Astrocyte (in vitro differentiated cells and primary cell): ENCODE measurements around the gene ANO7. TPM values are rescaled to one million over a fixed set of nuclear protein-coding genes. Genes with fewer than 3 reads are reported as not detected.

Experiments
- DNase-seq: peaks from one replicate; pipeline ENCODE4 v3.0.0-alpha.2; 2010; ENCODE audit warnings: low read depth
- FAIRE-seq: peaks from 2 replicates; lab custom pipeline; 2011; peaks lifted over from hg19 to GRCh38; lab: Jason Lieb, UNC
- H2AFZ ChIP-seq: 2 replicates; pipeline ENCODE4 v1.6.0; 2012; ENCODE audit warnings: low read depth, low read length, inconsistent platforms
- H3K27ac ChIP-seq: 2 replicates; pipeline ENCODE4 v1.5.1; 2011; ENCODE audit warnings: low read depth, low read length, inconsistent platforms
- H3K27me3 ChIP-seq: 2 replicates; pipeline ENCODE4 v1.6.0; 2011; ENCODE audit warnings: low read length, inconsistent platforms; ENCODE audit not compliant: insufficient read depth
- H3K36me3 ChIP-seq: 2 replicates; pipeline ENCODE4 v1.5.1; 2011; ENCODE audit warnings: low read length, inconsistent platforms; ENCODE audit not compliant: insufficient read depth
- H3K4me1 ChIP-seq: 2 replicates; pipeline ENCODE4 v1.5.1; 2011; ENCODE audit warnings: low read length, inconsistent platforms; ENCODE audit not compliant: insufficient read depth
- H3K4me2 ChIP-seq: 2 replicates; pipeline ENCODE4 v1.6.0; 2012; ENCODE audit warnings: low read length, inconsistent platforms
- H3K4me3 ChIP-seq: 2 replicates; pipeline ENCODE4 v1.5.1; 2011; ENCODE audit warnings: low read depth, mild to moderate bottlenecking, low read length, inconsistent platforms; ENCODE audit not compliant: insufficient read depth
- H3K79me2 ChIP-seq: 2 replicates; pipeline ENCODE4 v1.6.0; 2012; ENCODE audit warnings: mild to moderate bottlenecking, low read length, inconsistent platforms; ENCODE audit not compliant: insufficient read depth
- H3K9ac ChIP-seq: 2 replicates; pipeline ENCODE4 v1.6.0; 2012; ENCODE audit warnings: mild to moderate bottlenecking, low read length, inconsistent platforms
- H3K9me3 ChIP-seq: 2 replicates; pipeline ENCODE4 v1.5.1; 2012; ENCODE audit warnings: low read depth, mild to moderate bottlenecking, low read length, inconsistent platforms; ENCODE audit not compliant: insufficient read depth
- H4K20me1 ChIP-seq: 2 replicates; pipeline ENCODE4 v1.6.0; 2012; ENCODE audit warnings: low read length, inconsistent platforms; ENCODE audit not compliant: insufficient read depth
- H3K27ac Mint-ChIP-seq: one replicate; pipeline ENCODE4 v1.8.0; 2021; ENCODE audit warnings: mild to moderate bottlenecking, mixed read lengths; ENCODE audit not compliant: unreplicated experiment
- H3K27me3 Mint-ChIP-seq: one replicate; pipeline ENCODE4 v1.8.0; 2021; ENCODE audit warnings: low read depth, mixed read lengths; ENCODE audit not compliant: unreplicated experiment
- H3K36me3 Mint-ChIP-seq: one replicate; pipeline ENCODE4 v1.8.0; 2021; ENCODE audit warnings: low read depth, mixed read lengths; ENCODE audit not compliant: unreplicated experiment
- H3K4me1 Mint-ChIP-seq: one replicate; pipeline ENCODE4 v1.8.0; 2021; ENCODE audit warnings: low read depth, mixed read lengths; ENCODE audit not compliant: unreplicated experiment
- H3K4me3 Mint-ChIP-seq: one replicate; pipeline ENCODE4 v1.8.0; 2021; ENCODE audit warnings: mild to moderate bottlenecking, moderate library complexity, mixed read lengths; ENCODE audit not compliant: unreplicated experiment
- H3K9me3 Mint-ChIP-seq: one replicate; pipeline ENCODE4 v1.8.0; 2021; ENCODE audit warnings: mild to moderate bottlenecking, mixed read lengths; ENCODE audit not compliant: unreplicated experiment
- CTCF ChIP-seq: IDR thresholded peaks from 2 replicates; pipeline ENCODE4 v1.5.1; 2011; ENCODE audit warnings: low read depth, mild to moderate bottlenecking, inconsistent platforms, low read length, moderate library complexity; ENCODE audit not compliant: insufficient read depth
- EZH2 ChIP-seq: IDR thresholded peaks from 2 replicates; pipeline ENCODE4 v1.6.1; 2012; ENCODE audit warnings: mild to moderate bottlenecking, low read length, inconsistent platforms; ENCODE audit not compliant: insufficient read depth
- total RNA-seq: library from RNA; stranded (reverse); gene quantifications from 2 replicates; pipeline ENCODE4 v1.2.1, GENCODE V29; 2021

ANO7 gene
- total RNA-seq, 1 donor from 2014 or later = 7.1 TPM

GRCh38 chr2:241270531-241270930, 82.1 kb downstream of the ANO7 start:
- H3K4me3 ChIP-seq = peak overlapping the region; percentile 89
- Mint-ChIP-seq H3K36me3 (peaks cover 43% of the 10 kb centered on the region), H3K27ac (peak overlapping the region; percentile 75), H3K9me3 (peaks cover 3% of the 10 kb centered on the region), H3K4me1 (peaks cover 54% of the 10 kb centered on the region), H3K4me3 (peak overlapping the region; percentile 99), H3K27me3 (no peaks in the 10 kb centered on the region)
- no peak for TF ChIP-seq CTCF
- no peak for TF ChIP-seq EZH2
- no peak overlapping the region for H3K27ac ChIP-seq
- H2AFZ ChIP-seq = no peak overlapping the region
- H3K27me3 ChIP-seq = no peaks in the 10 kb centered on the region
- H3K36me3 ChIP-seq = peaks cover 30% of the 10 kb centered on the region
- peaks cover 33% of the 10 kb centered on the region for H3K4me1 ChIP-seq
- H3K4me2 ChIP-seq = peak overlapping the region; percentile 88
- peaks cover 89% of the 10 kb centered on the region for H4K20me1 ChIP-seq
- FAIRE-seq = no peak
- H3K79me2 ChIP-seq = peaks cover 96% of the 10 kb centered on the region
- peak overlapping the region; percentile 92 for H3K9ac ChIP-seq
- no peaks in the 10 kb centered on the region for H3K9me3 ChIP-seq
- no peak for DNase-seq

DNA sequence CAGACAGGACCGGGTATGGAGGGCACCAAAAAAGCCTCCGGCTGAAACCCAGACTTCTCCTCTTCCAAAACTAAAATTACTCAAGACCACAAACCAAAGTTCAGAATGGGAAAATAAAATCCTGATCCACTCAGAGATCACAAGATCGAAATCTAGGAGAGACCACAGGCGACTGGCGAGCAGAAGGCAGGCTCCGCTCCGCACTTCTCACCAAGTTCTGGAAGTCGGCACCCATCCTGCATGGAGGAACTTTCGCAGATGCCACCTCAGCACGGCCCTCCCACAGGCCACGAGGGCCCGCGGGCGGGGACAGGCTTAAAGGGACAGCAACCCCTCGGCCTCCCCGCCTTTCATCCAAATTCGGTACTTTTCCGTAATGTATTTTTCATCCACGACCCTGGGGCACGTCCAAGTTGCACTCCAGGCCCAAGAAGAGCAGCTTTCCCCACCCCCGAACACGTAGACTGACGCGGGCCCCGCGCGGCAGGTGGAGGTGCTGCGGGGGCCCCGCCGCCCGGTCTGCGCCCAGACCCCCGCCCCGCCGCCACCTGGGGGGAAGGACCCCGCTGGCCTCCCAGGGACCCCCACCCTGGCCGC, 83.3 kb downstream of the ANO7 start:
- Histone ChIP-seq H3K9me3 (no peaks in the 10 kb centered on the region), H3K36me3 (peaks cover 17% of the 10 kb centered on the region), H3K79me2 (peaks cover 96% of the 10 kb centered on the region), H3K4me1 (peaks cover 33% of the 10 kb centered on the region), H4K20me1 (peaks cover 85% of the 10 kb centered on the region), H2AFZ (no peak overlapping the region), H3K9ac (peak overlapping the region; percentile 92), H3K4me3 (peak overlapping the region; percentile 89), H3K4me2 (peak overlapping the region; percentile 88), H3K27me3 (no peaks in the 10 kb centered on the region), H3K27ac (peak overlapping the region; percentile 79)
- peaks cover 35% of the 10 kb centered on the region for H3K36me3 Mint-ChIP-seq
- DNase-seq (peak; percentile 72), FAIRE-seq (no peak)
- no peak for TF ChIP-seq CTCF
- no peak for TF ChIP-seq EZH2
- H3K9me3 Mint-ChIP-seq = peaks cover 3% of the 10 kb centered on the region
- peak overlapping the region; percentile 75 for H3K27ac Mint-ChIP-seq
- H3K4me1 Mint-ChIP-seq = peaks cover 47% of the 10 kb centered on the region
- H3K27me3 Mint-ChIP-seq = no peaks in the 10 kb centered on the region
- H3K4me3 Mint-ChIP-seq = peak overlapping the region; percentile 99
